A549 (cell line): ENCODE measurements around the gene SNX11. TPM values are rescaled to one million over a fixed set of nuclear protein-coding genes. Genes with fewer than 3 reads are reported as not detected.

Experiments used
- ATAC-seq, 2 experiments: fragments of 200-7000 bp in 1 of 2; fragments of >200 bp in 1 of 2; cut with Nextera tagmentation in 1 of 2; cut with Tn5 transposase in 1 of 2; 3 replicates each; pipeline versions ENCODE4 v1.8.0 to v1.9.1; 2018 to 2020; ENCODE audit warnings: mild to moderate bottlenecking in 1 of 2, moderate library complexity in 1 of 2
- CTCF ChIA-PET: fragments of 300-600 bp; sonication (Branson Sonifier 250); formaldehyde crosslinking; extraction: SDS; loops from one replicate; lab custom pipeline; 2021; ENCODE audit warnings: antibody characterized with exemption, inconsistent platforms; lab: Yijun Ruan, JAX
- POLR2A ChIA-PET: fragments of 350-600 bp; formaldehyde crosslinking; extraction: SDS; loops from one replicate; lab custom pipeline; 2021; ENCODE audit warnings: antibody characterized with exemption, inconsistent platforms; lab: Yijun Ruan, JAX
- DNase-seq, 2 experiments: peaks; one replicate each; pipeline versions ENCODE4 v3.0.0 to v3.0.0-alpha.2; 2011 to 2016; ENCODE audit warnings: low read depth in 1 of 2, low spot score in 1 of 2
- FAIRE-seq: peaks from 2 replicates; lab custom pipeline; 2011; peaks lifted over from hg19 to GRCh38; lab: Jason Lieb, UNC
- H3K27ac ChIP-seq, 2 experiments: fragments of >200 bp; sonication (Bioruptor Twin); formaldehyde crosslinking; 3 replicates each; pipeline ENCODE4 v1.5.1; 2016 to 2017
- H3K4me1 ChIP-seq: fragments of >200 bp; sonication (Bioruptor Twin); formaldehyde crosslinking; 3 replicates; pipeline ENCODE4 v1.6.1; 2016
- H3K4me2 ChIP-seq: fragments of >200 bp; sonication (Bioruptor Twin); formaldehyde crosslinking; 3 replicates; pipeline ENCODE4 v1.6.1; 2016
- H3K4me3 ChIP-seq: fragments of >200 bp; sonication (Bioruptor Twin); formaldehyde crosslinking; 3 replicates; pipeline ENCODE4 v1.5.1; 2016
- H3K9me3 ChIP-seq: fragments of >200 bp; sonication (Bioruptor Twin); formaldehyde crosslinking; 3 replicates; pipeline ENCODE4 v1.6.1; 2016
- CBX8 ChIP-seq: fragments of 200-600 bp; sonication (generic); IDR thresholded peaks from 2 replicates; pipeline ENCODE4 v1.6.1; 2016
- EHF ChIP-seq: fragments of 250-450 bp; sonication (Bioruptor Pico); IDR thresholded peaks from 2 replicates; pipeline ENCODE4 v1.5.0; 2020; ENCODE audit warnings: mild to moderate bottlenecking
- FOSB ChIP-seq: fragments of 250-450 bp; sonication (Bioruptor Pico); IDR thresholded peaks from 2 replicates; pipeline ENCODE4 v1.5.0; 2020; ENCODE audit warnings: mild to moderate bottlenecking, moderate library complexity
- FOXS1 ChIP-seq: fragments of 250-450 bp; sonication (Bioruptor Pico); IDR thresholded peaks from 2 replicates; pipeline ENCODE4 v1.5.0; 2020; ENCODE audit warnings: mild to moderate bottlenecking, moderate library complexity
- GATA3 ChIP-seq: IDR thresholded peaks from 2 replicates; pipeline ENCODE4 v1.6.1; 2012; ENCODE audit warnings: borderline replicate concordance
- HDAC2 ChIP-seq: fragments of 200-600 bp; sonication (generic); IDR thresholded peaks from 2 replicates; pipeline ENCODE4 v1.6.1; 2016
- HEYL ChIP-seq: fragments of 250-450 bp; sonication (Bioruptor Pico); IDR thresholded peaks from 2 replicates; pipeline ENCODE4 v1.8.0; 2021; ENCODE audit warnings: mild to moderate bottlenecking, moderate library complexity
- HOXB13 ChIP-seq: fragments of 250-450 bp; sonication (Bioruptor Pico); IDR thresholded peaks from 2 replicates; pipeline ENCODE4 v1.5.0; 2020; ENCODE audit warnings: low read depth, mild to moderate bottlenecking, moderate library complexity
- HOXB5 ChIP-seq: fragments of 250-450 bp; sonication (Bioruptor Pico); IDR thresholded peaks from 2 replicates; pipeline ENCODE4 v1.5.0; 2020; ENCODE audit warnings: mild to moderate bottlenecking, moderate library complexity
- JUNB ChIP-seq: fragments of >200 bp; sonication (Bioruptor Twin); formaldehyde crosslinking; IDR thresholded peaks from 2 replicates; pipeline ENCODE4 v1.6.1; 2016
- KDM1A ChIP-seq: fragments of 200-600 bp; sonication (generic); IDR thresholded peaks from 2 replicates; pipeline ENCODE4 v1.6.1; 2016; ENCODE audit warnings: low read depth, mild to moderate bottlenecking
- KDM5A ChIP-seq: fragments of 200-600 bp; sonication (generic); IDR thresholded peaks from 2 replicates; pipeline ENCODE4 v1.6.1; 2016; ENCODE audit warnings: antibody characterized with exemption, mild to moderate bottlenecking
- MAFK ChIP-seq: fragments of 450-650 bp; IDR thresholded peaks from 2 replicates; pipeline ENCODE4 v1.6.1; 2014; ENCODE audit not compliant: partially characterized antibody
- MYC ChIP-seq: IDR thresholded peaks from 2 replicates; pipeline ENCODE4 v1.6.1; 2012; ENCODE audit warnings: mild to moderate bottlenecking, inconsistent platforms, low read length, improper control_type of control experiment, borderline replicate concordance
- PHF8 ChIP-seq: fragments of 200-600 bp; sonication (generic); IDR thresholded peaks from 2 replicates; pipeline ENCODE4 v1.6.1; 2016; ENCODE audit warnings: low read depth, mild to moderate bottlenecking, antibody characterized with exemption, moderate library complexity, borderline replicate concordance
- POLR2A ChIP-seq: IDR thresholded peaks from 2 replicates; pipeline ENCODE4 v1.6.1; 2012; ENCODE audit warnings: mild to moderate bottlenecking, low read length
- RARB ChIP-seq: fragments of 250-450 bp; sonication (Bioruptor Pico); IDR thresholded peaks from 2 replicates; pipeline ENCODE4 v1.8.0; 2021; ENCODE audit warnings: mild to moderate bottlenecking, moderate library complexity
- RCOR1 ChIP-seq: fragments of 150-350 bp; IDR thresholded peaks from 2 replicates; pipeline ENCODE4 v1.6.1; 2014; ENCODE audit warnings: antibody characterized with exemption, low read length, low read depth
- RFX5 ChIP-seq: fragments of 450-650 bp; IDR thresholded peaks from 2 replicates; pipeline ENCODE4 v1.7.1; 2014; ENCODE audit warnings: antibody characterized with exemption, mild to moderate bottlenecking, moderate library complexity
- RNF2 ChIP-seq: fragments of 200-600 bp; sonication (generic); IDR thresholded peaks from 2 replicates; pipeline ENCODE4 v1.6.1; 2016; ENCODE audit warnings: low read depth, mild to moderate bottlenecking, antibody characterized with exemption, moderate library complexity, borderline replicate concordance
- SMC3 ChIP-seq: fragments of >200 bp; sonication (Bioruptor Twin); formaldehyde crosslinking; IDR thresholded peaks from 3 replicates; pipeline ENCODE4 v1.6.1; 2018; ENCODE audit warnings: inconsistent platforms
- TFCP2L1 ChIP-seq: fragments of 250-450 bp; sonication (Bioruptor Pico); IDR thresholded peaks from 2 replicates; pipeline ENCODE4 v1.5.0; 2021; ENCODE audit warnings: mild to moderate bottlenecking
- ZFP36 ChIP-seq: fragments of 450-650 bp; IDR thresholded peaks from 2 replicates; pipeline ENCODE4 v1.6.1; 2014; ENCODE audit warnings: borderline replicate concordance; ENCODE audit not compliant: partially characterized antibody
- ZNF302 ChIP-seq: fragments of 250-450 bp; sonication (Bioruptor Pico); IDR thresholded peaks from 2 replicates; pipeline ENCODE4 v1.9.0; 2021; ENCODE audit warnings: inconsistent platforms, mild to moderate bottlenecking, moderate library complexity
- WGBS: methylation state at CpG from one replicate; pipeline ENCODE4 v1.1.6; 2017; ENCODE audit errors: missing lambda C conversion rate; 5-methylcytosine and 5-hydroxymethylcytosine counted together
- polyA plus RNA-seq, 4 experiments: library from polyadenylated mRNA; depleted of rRNA in 3 of 4; stranded (reverse); fragments of >200 nt; fragmentation: RNase III in 1 of 4; extraction: RNeasy Plus Mini Kit Qiagen cat#74134 plus additional on column Dnase treatment in 1 of 4; gene quantifications; 2 replicates in 3 of 4; 3 replicates in 1 of 4; pipeline ENCODE4 v1.2.3, GENCODE V29; 2011 to 2017
- TF ChIP-seq, protein P1 (sequence below): fragments of 150-350 bp; IDR thresholded peaks from 2 replicates; pipeline ENCODE4 v1.6.1; 2014; ENCODE audit warnings: low read depth, mild to moderate bottlenecking, low read length
- TF ChIP-seq, protein P2 (sequence below): fragments of 250-450 bp; sonication (Bioruptor Pico); IDR thresholded peaks from 2 replicates; pipeline ENCODE4 v1.5.0; 2020; ENCODE audit warnings: low read depth, mild to moderate bottlenecking, moderate library complexity
- TF ChIP-seq, protein P3 (sequence below): fragments of >200 bp; sonication (Bioruptor Twin); formaldehyde crosslinking; IDR thresholded peaks from 2 replicates; pipeline ENCODE4 v1.6.1; 2016
- TF ChIP-seq, protein P4 (sequence below): fragments of >200 bp; sonication (Bioruptor Twin); formaldehyde crosslinking; IDR thresholded peaks from 3 replicates; pipeline ENCODE4 v1.5.1; 2016
- TF ChIP-seq, protein P5 (sequence below): fragments of 200-600 bp; sonication (generic); IDR thresholded peaks from 2 replicates; pipeline ENCODE4 v1.6.1; 2016; ENCODE audit warnings: antibody characterized with exemption, mild to moderate bottlenecking, moderate library complexity

SNX11 gene
- polyA plus RNA-seq, 2 of the 4 experiments (the other 2 are of a cell fraction), result 22.3 to 28.4 TPM

DNA sequence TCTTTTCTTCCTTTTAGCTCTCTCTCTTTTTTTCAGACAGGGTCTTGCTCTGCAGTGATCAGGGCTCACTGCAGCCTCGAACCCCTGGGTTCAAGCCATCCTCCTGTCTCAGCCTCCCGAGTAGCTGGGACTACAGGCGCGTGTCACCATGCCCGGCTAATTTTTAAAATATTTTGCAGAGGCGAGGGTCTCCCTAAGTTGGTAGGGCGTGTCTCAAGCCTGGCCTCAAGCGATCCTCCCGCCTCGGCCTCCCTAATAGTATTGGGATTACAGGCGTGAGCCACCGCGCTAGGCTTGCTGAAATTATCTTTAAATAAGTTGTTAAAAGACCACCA, 797 bp upstream of the SNX11 start:
- H3K27ac ChIP-seq, result peak overlapping the region; percentile 91 to 92
- peak overlapping the region; percentile 76 for H3K4me3 ChIP-seq
- DNase-seq (no peak), FAIRE-seq (no peak), ATAC-seq (peak in 1 of 2 experiments; percentile 1; a peak in 1 of 6 replicates)
- WGBS, result 48% methylated on average over 13 of the region's 13 CpGs
- POLR2A ChIA-PET, result interaction anchor here (2.3 to 2.9 kb wide), 2 partner anchors 9 to 59 kb away, joined by 9 to 18 read pairs; partner anchors contain the start of gene NFE2L1
- peaks cover 11% of the 10 kb centered on the region for H3K4me1 ChIP-seq
- no peaks in the 10 kb centered on the region for H3K9me3 ChIP-seq
- H3K4me2 ChIP-seq, result peak overlapping the region; percentile 69
- no peak for TF ChIP-seq CBX8
- 0 out of 2 replicates have a peak, but pooled peaks have one; percentile 70 for TF ChIP-seq KDM1A
- CTCF ChIA-PET, result interaction anchor here (0.6 to 7.1 kb wide), 11 partner anchors 10 to 129 kb away, joined by 3 to 54 read pairs (median 3); no protein-coding TSS in a partner anchor

DNA sequence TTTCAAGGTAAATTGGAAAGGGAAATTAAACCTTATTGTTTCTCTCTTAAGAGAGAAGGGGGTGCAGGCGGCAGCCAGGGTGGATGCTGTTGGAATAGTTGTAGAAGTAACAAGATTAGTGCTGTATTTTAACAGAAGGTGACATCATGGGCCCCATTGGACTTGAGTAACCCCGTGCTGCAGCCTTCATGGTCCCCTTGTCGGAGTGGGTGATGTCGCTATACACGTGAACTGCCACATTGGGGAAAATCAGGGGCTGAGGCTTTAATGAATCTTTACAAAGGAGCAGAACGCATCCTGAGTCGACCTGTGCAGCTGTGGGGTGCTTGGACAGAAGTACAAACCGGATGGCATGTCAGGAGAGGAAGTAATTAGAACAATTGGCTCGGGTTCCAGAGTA, 3.2 kb downstream of the SNX11 start:
- ChIA-PET POLR2A (no interaction called here), CTCF (interaction anchor here (0.9 to 7.1 kb wide), 7 partner anchors 13 to 83 kb away, joined by 3 to 54 read pairs (median 3); no protein-coding TSS in a partner anchor)
- FAIRE-seq (no peak), DNase-seq (no peak), ATAC-seq (no peak)
- no peaks in the 10 kb centered on the region for H3K9me3 ChIP-seq
- H3K4me3 ChIP-seq, result no peak overlapping the region
- no peak overlapping the region for H3K27ac ChIP-seq
- WGBS, result 87% methylated on average over 9 of the region's 9 CpGs
- no peak overlapping the region for H3K4me2 ChIP-seq
- peaks cover 9% of the 10 kb centered on the region for H3K4me1 ChIP-seq
- TF ChIP-seq, protein P1, sequence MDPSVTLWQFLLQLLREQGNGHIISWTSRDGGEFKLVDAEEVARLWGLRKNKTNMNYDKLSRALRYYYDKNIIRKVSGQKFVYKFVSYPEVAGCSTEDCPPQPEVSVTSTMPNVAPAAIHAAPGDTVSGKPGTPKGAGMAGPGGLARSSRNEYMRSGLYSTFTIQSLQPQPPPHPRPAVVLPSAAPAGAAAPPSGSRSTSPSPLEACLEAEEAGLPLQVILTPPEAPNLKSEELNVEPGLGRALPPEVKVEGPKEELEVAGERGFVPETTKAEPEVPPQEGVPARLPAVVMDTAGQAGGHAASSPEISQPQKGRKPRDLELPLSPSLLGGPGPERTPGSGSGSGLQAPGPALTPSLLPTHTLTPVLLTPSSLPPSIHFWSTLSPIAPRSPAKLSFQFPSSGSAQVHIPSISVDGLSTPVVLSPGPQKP, result no peak
- no peak for TF ChIP-seq HOXB5 (CRISPR knock-in tag)
- TF ChIP-seq ZFP36, result no peak
- TF ChIP-seq RNF2, result no peak
- TF ChIP-seq EHF, result no peak
- no peak for TF ChIP-seq MYC
- TF ChIP-seq RARB (CRISPR knock-in tag), result no peak
- TF ChIP-seq HDAC2, result no peak
- TF ChIP-seq GATA3, result no peak
- TF ChIP-seq, protein P2, sequence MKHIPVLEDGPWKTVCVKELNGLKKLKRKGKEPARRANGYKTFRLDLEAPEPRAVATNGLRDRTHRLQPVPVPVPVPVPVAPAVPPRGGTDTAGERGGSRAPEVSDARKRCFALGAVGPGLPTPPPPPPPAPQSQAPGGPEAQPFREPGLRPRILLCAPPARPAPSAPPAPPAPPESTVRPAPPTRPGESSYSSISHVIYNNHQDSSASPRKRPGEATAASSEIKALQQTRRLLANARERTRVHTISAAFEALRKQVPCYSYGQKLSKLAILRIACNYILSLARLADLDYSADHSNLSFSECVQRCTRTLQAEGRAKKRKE (CRISPR knock-in tag), result no peak
- TF ChIP-seq HEYL (CRISPR knock-in tag), result no peak
- TF ChIP-seq JUNB, result no peak
- no peak for TF ChIP-seq MAFK
- no peak for TF ChIP-seq ZNF302 (CRISPR knock-in tag)
- TF ChIP-seq, protein P3, sequence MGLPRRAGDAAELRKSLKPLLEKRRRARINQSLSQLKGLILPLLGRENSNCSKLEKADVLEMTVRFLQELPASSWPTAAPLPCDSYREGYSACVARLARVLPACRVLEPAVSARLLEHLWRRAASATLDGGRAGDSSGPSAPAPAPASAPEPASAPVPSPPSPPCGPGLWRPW, result no peak
- TF ChIP-seq, protein P4, sequence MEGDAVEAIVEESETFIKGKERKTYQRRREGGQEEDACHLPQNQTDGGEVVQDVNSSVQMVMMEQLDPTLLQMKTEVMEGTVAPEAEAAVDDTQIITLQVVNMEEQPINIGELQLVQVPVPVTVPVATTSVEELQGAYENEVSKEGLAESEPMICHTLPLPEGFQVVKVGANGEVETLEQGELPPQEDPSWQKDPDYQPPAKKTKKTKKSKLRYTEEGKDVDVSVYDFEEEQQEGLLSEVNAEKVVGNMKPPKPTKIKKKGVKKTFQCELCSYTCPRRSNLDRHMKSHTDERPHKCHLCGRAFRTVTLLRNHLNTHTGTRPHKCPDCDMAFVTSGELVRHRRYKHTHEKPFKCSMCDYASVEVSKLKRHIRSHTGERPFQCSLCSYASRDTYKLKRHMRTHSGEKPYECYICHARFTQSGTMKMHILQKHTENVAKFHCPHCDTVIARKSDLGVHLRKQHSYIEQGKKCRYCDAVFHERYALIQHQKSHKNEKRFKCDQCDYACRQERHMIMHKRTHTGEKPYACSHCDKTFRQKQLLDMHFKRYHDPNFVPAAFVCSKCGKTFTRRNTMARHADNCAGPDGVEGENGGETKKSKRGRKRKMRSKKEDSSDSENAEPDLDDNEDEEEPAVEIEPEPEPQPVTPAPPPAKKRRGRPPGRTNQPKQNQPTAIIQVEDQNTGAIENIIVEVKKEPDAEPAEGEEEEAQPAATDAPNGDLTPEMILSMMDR, result no peak
- TF ChIP-seq RCOR1, result no peak
- TF ChIP-seq KDM1A, result no peak
- no peak for TF ChIP-seq POLR2A

DNA sequence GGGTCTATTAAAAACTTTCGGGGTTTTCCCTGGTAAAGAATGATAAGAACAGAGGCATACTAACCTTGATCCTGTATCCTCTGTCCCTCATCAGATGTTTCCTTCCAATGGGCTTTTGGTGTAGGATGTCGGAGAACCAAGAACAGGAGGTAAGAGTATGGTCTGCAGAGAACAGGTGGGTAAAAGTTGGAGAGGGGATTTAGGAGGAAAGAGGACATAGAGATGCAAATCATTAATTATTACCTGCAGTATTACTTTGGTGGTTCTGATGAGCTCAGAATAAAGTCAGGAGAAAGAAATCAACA, 4.3 kb downstream of the SNX11 start:
- POLR2A ChIA-PET, result no interaction called here
- Histone ChIP-seq H3K4me2 (no peak overlapping the region), H3K9me3 (no peaks in the 10 kb centered on the region), H3K4me1 (peaks cover 9% of the 10 kb centered on the region), H3K27ac (no peak overlapping the region), H3K4me3 (no peak overlapping the region)
- 81% methylated on average over 2 of the region's 2 CpGs for WGBS
- FAIRE-seq (no peak), DNase-seq (no peak), ATAC-seq (no peak)
- CTCF ChIA-PET, result interaction anchor here (0.9 to 7.1 kb wide), 16 partner anchors 10 to 162 kb away, joined by 3 to 54 read pairs (median 4); partner anchors contain the start of gene CDK5RAP3
- TF ChIP-seq MAFK (no peak), RNF2 (no peak), PHF8 (no peak), TFCP2L1 (CRISPR knock-in tag) (no peak), KDM5A (no peak), RFX5 (no peak), FOSB (CRISPR knock-in tag) (no peak), ZFP36 (no peak), CBX8 (no peak), FOXS1 (CRISPR knock-in tag) (no peak), RARB (CRISPR knock-in tag) (no peak), HOXB13 (no peak), SMC3 (no peak)
- TF ChIP-seq, protein P5, sequence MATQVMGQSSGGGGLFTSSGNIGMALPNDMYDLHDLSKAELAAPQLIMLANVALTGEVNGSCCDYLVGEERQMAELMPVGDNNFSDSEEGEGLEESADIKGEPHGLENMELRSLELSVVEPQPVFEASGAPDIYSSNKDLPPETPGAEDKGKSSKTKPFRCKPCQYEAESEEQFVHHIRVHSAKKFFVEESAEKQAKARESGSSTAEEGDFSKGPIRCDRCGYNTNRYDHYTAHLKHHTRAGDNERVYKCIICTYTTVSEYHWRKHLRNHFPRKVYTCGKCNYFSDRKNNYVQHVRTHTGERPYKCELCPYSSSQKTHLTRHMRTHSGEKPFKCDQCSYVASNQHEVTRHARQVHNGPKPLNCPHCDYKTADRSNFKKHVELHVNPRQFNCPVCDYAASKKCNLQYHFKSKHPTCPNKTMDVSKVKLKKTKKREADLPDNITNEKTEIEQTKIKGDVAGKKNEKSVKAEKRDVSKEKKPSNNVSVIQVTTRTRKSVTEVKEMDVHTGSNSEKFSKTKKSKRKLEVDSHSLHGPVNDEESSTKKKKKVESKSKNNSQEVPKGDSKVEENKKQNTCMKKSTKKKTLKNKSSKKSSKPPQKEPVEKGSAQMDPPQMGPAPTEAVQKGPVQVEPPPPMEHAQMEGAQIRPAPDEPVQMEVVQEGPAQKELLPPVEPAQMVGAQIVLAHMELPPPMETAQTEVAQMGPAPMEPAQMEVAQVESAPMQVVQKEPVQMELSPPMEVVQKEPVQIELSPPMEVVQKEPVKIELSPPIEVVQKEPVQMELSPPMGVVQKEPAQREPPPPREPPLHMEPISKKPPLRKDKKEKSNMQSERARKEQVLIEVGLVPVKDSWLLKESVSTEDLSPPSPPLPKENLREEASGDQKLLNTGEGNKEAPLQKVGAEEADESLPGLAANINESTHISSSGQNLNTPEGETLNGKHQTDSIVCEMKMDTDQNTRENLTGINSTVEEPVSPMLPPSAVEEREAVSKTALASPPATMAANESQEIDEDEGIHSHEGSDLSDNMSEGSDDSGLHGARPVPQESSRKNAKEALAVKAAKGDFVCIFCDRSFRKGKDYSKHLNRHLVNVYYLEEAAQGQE, result no peak
